Upper lobe of right lung (tissue), 1 donor: ENCODE measurements around the gene SLC35A4. TPM values are rescaled to one million over a fixed set of nuclear protein-coding genes. Genes with fewer than 3 reads are reported as not detected.
A peak's percentile ranks its signal among the peaks of the same experiment; 100 is the strongest.

Source experiments
- ATAC-seq: fragments of 200-7000 bp; cut with Tn5 transposase; one replicate; pipeline ENCODE4 v1.9.1; 2020; ENCODE audit warnings: mild to moderate bottlenecking, moderate library complexity
- DNase-seq: peaks from one replicate; pipeline ENCODE4 v3.0.0-alpha.2; 2020
- H3K27ac ChIP-seq: fragments of 200-600 bp; one replicate; pipeline ENCODE4 v1.8.0; 2022
- H3K27me3 ChIP-seq: fragments of 200-600 bp; one replicate; pipeline ENCODE4 v1.8.0; 2022; ENCODE audit warnings: mild to moderate bottlenecking
- H3K36me3 ChIP-seq: fragments of 200-600 bp; one replicate; pipeline ENCODE4 v1.8.0; 2022
- H3K4me1 ChIP-seq: fragments of 200-600 bp; one replicate; pipeline ENCODE4 v1.8.0; 2022
- H3K4me3 ChIP-seq: fragments of 200-600 bp; one replicate; pipeline ENCODE4 v1.8.0; 2022; ENCODE audit warnings: mild to moderate bottlenecking
- H3K9me3 ChIP-seq: fragments of 200-600 bp; one replicate; pipeline ENCODE4 v1.8.0; 2022
- intact Hi-C: fragments of 100-400 bp; cut with DNase I; formaldehyde crosslinking; loops from one replicate; pipeline ENCODE4 v1.11.0; 2022
- long read RNA-seq: library from polyadenylated mRNA; unstranded; transcript quantifications from one replicate; pipeline ENCODE4 v2.0.0, GENCODE V29; 2021
- total RNA-seq: library from RNA; stranded (reverse); fragmentation: NEBNext Ultra II Directional; extraction: Animal tissue kit (Norgen Biotek cat#: 25700); gene quantifications from one replicate; pipeline ENCODE4 v1.2.1, GENCODE V29; 2021
- TF ChIP-seq, protein P1 (sequence below): fragments of 200-600 bp; IDR thresholded peaks from one replicate; pipeline ENCODE4 v1.8.0; 2022; ENCODE audit warnings: antibody characterized with exemption
- donor health status: DM: no; HTN: yes; CAD: no; lungs with severe emphysema.

Gene SLC35A4, protein sequence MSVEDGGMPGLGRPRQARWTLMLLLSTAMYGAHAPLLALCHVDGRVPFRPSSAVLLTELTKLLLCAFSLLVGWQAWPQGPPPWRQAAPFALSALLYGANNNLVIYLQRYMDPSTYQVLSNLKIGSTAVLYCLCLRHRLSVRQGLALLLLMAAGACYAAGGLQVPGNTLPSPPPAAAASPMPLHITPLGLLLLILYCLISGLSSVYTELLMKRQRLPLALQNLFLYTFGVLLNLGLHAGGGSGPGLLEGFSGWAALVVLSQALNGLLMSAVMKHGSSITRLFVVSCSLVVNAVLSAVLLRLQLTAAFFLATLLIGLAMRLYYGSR
- 89.4 TPM for total RNA-seq
- long read RNA-seq, transcript SLC35A4-201 (3 exons, 3,041 nt): major isoform, 120 of 155 reads
- long read RNA-seq, partial matches to known transcripts: 1 of 155 reads
- long read RNA-seq, other reads (novel, unspliced or antisense): 31 of 155 reads

DNA sequence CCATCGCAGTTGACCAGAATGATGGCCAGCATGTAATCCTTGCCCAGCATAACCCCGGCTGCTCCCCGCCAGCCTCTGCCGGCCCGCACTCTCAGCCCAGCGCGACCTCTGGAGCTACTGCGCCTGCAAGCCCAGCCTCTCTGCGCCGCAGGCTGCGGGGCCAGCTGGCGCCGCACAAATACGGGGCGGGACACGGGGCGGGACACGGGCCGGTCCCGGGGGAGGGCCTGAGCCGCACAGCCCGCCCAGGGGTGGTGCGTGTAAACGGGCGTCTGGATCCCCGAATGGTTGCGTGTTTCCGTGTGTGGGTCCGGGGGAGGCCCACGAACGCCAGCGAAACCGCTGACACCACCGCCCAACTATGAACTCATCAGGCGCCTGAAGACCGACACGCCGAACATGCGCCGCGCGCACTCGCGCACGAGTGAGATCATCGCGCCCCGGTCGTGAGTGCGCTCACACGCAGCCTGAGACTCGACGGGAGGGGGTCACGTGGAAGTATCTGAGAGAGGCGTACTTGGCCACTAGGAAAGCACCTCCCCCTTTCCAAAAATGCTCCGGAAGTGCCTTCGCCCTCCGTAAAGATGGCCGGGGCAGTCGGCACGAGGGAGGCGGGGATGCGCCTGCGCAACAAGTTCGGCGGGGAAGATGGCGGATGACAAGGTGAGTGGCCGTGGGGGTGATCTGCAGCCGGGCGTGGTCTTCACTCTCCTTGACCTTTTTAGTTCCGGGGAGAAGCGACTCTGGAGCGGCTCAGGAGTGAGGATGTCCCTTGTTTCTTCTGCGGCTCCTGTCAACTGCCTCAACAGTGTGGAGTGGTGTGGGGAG is at the start of gene SLC35A4, which contains the start of gene APBB3:
SLC35A4 (plus strand) TSS at position 633 of the 828 bp plus-strand sequence. CDS start 2,342 bp downstream, outside the sequence.
APBB3 (minus strand) TSS at position 403 of the 828 bp plus-strand sequence; CDS start at position 50, 353 bp downstream.
- Histone ChIP-seq H3K27ac (peak within 1 kb of the TSS; percentile 96), H3K36me3 (peaks cover 25% of the 10 kb centered on the region), H3K4me1 (peaks cover 30% of the 10 kb centered on the region), H3K4me3 (peak within 1 kb of the TSS; percentile 72), H3K9me3 (no peaks in the 10 kb centered on the region), H3K27me3 (no peaks in the 10 kb centered on the region)
- intact Hi-C loops: loop anchor here (10.0 kb wide), 1 partner anchor 70 kb away; the partner anchor contains the start of genes CD14 and TMCO6
- ATAC-seq: peak; percentile 93
- TF ChIP-seq, protein P1, sequence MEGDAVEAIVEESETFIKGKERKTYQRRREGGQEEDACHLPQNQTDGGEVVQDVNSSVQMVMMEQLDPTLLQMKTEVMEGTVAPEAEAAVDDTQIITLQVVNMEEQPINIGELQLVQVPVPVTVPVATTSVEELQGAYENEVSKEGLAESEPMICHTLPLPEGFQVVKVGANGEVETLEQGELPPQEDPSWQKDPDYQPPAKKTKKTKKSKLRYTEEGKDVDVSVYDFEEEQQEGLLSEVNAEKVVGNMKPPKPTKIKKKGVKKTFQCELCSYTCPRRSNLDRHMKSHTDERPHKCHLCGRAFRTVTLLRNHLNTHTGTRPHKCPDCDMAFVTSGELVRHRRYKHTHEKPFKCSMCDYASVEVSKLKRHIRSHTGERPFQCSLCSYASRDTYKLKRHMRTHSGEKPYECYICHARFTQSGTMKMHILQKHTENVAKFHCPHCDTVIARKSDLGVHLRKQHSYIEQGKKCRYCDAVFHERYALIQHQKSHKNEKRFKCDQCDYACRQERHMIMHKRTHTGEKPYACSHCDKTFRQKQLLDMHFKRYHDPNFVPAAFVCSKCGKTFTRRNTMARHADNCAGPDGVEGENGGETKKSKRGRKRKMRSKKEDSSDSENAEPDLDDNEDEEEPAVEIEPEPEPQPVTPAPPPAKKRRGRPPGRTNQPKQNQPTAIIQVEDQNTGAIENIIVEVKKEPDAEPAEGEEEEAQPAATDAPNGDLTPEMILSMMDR: no peak
- peak; percentile 97 for DNase-seq

DNA sequence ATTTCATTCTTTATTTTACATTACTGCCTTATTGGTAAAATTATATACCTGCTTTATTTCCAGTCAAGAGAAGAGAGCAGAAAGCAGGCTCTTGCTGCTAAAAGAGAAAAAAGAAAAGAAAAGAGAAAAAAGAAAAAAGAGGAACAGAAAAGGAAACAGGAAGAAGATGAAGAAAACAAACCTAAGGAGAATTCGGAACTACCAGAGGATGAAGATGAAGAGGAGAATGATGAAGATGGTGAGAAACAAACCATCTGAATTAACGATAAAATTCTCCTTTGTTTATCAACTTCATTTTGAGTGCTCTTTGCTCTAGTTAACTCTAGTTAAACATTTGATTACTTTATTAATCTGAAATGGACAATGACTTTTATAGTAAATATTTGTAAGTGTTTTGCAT is 40.6 kb upstream of the SLC35A4 start:
- H3K4me3 ChIP-seq: no peak overlapping the region
- H3K27ac ChIP-seq: no peak overlapping the region
- ATAC-seq: no peak
- no peaks in the 10 kb centered on the region for H3K4me1 ChIP-seq
- H3K36me3 ChIP-seq: peaks cover 76% of the 10 kb centered on the region
- TF ChIP-seq, protein P1: no peak
- no peaks in the 10 kb centered on the region for H3K9me3 ChIP-seq
- no peak for DNase-seq
- intact Hi-C loops: no loop called here
- no peaks in the 10 kb centered on the region for H3K27me3 ChIP-seq

DNA sequence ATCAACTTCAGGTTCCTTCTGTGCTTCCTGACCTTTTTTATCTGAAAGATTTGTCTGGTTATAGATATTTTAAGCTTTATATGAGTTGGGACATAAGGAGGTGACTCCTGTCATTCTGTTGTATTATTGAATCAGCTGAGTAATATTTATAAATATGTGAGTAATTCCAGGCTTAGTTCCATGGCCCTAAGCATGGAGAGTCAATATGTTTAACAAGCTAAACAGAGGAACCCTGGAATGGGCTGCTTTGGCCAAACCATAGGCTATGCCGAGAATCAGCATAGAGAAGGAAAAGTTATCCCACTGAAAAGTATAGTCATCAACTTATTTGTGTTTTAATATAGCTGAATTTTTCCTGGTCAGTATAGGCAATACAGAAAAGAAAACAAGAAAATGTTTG is 24.4 kb upstream of the SLC35A4 start:
- H3K27me3 ChIP-seq: no peaks in the 10 kb centered on the region
- no peak overlapping the region for H3K27ac ChIP-seq
- ATAC-seq (no peak), DNase-seq (no peak)
- intact Hi-C loops: no loop called here
- H3K4me1 ChIP-seq: no peaks in the 10 kb centered on the region
- no peaks in the 10 kb centered on the region for H3K9me3 ChIP-seq
- peaks cover 100% of the 10 kb centered on the region for H3K36me3 ChIP-seq
- H3K4me3 ChIP-seq: no peak overlapping the region
- TF ChIP-seq, protein P1: no peak

DNA sequence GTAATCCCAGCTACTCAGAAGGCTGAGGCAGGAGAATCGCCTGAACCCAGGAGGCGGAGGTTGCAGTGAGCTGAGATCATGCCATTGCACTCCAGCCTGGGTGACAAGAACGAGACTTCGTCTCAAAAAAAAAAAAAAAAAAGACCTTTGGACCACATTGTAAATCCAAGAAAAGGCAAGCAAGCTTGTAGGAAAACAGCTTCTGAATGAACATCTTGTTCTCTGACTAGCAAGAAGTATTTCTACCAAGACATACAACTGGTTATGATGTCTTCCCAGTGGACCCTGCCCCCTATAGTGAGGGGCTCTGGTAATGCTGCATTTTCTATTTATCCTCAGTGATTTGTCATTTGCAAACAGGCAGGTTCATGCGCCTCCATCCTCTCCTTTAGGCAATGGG is 21.7 kb upstream of the SLC35A4 start:
- Histone ChIP-seq H3K27me3 (no peaks in the 10 kb centered on the region), H3K9me3 (no peaks in the 10 kb centered on the region), H3K27ac (no peak overlapping the region), H3K36me3 (peaks cover 76% of the 10 kb centered on the region), H3K4me3 (no peak overlapping the region), H3K4me1 (peaks cover 14% of the 10 kb centered on the region)
- TF ChIP-seq, protein P1: no peak
- ATAC-seq (no peak), DNase-seq (no peak)
- intact Hi-C loops: no loop called here

DNA sequence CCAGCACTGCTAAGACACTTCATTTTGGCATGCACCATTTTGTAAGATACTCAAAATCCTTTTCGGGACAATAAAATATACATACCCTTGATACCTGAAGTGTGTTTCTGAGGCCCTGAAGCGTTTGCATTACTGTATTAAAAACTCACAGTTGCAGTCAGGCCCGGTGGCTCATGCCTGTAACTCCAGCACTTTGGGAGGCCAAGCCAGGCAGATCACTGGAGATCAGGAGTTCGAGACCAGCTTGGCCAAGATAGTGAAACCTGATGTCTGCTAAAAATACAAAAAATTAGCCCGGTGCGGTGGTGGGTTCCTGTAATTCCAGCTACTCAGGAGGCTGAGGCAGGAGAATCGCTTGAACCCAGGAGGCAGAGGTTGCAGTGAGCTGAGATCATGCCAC is 19.6 kb upstream of the SLC35A4 start:
- Histone ChIP-seq H3K27me3 (no peaks in the 10 kb centered on the region), H3K27ac (no peak overlapping the region), H3K9me3 (no peaks in the 10 kb centered on the region), H3K36me3 (peaks cover 68% of the 10 kb centered on the region), H3K4me3 (no peak overlapping the region), H3K4me1 (peaks cover 35% of the 10 kb centered on the region)
- intact Hi-C loops: no loop called here
- ATAC-seq: no peak
- TF ChIP-seq, protein P1: no peak
- no peak for DNase-seq
